Measurements from ENCODE around the gene SRC.

Gene SRC

GRCh38 chr20:37314617-37315016 lies 31.3 kb upstream of the SRC start:
- no peak for TF ChIP-seq CTCF (IDR thresholded peaks at IDR 0.05; ENCODE audit: extremely low read depth, insufficient read depth, missing control alignments)
- in situ Hi-C loops (cut with MboI; ENCODE audit: low pct_unique_long_range_greater_than_20kb, low sequenced_read_pairs, unreplicated experiment) = no loop called here

GRCh38 chr20:37315021-37315451 lies 30.9 kb upstream of the SRC start:
- TF ChIP-seq CTCF (IDR thresholded peaks at IDR 0.05; ENCODE audit: extremely low read depth, insufficient read depth, missing control alignments) = no peak
- in situ Hi-C loops (cut with MboI; ENCODE audit: low pct_unique_long_range_greater_than_20kb, low sequenced_read_pairs, unreplicated experiment) = no loop called here
- DNase-seq (ENCODE audit: low spot score) = no peak

More at GRCh38 chr20:37314617-37315016, 31.3 kb upstream of the SRC start:
- no peak for DNase-seq (ENCODE audit: low spot score)

- in situ Hi-C loops (cut with MboI; ENCODE audit: low pct_unique_long_range_greater_than_20kb, low sequenced_read_pairs, unreplicated experiment) = no loop called here
- TF ChIP-seq CTCF (IDR thresholded peaks at IDR 0.05; ENCODE audit: extremely low read depth, insufficient read depth, missing control alignments) = no peak
- DNase-seq (ENCODE audit: low spot score) = peak; percentile 44
These were observed 30.4 kb upstream of the SRC start for GRCh38 chr20:37315452-37316110.

GRCh38 chr20:37316116-37316774 lies 29.7 kb upstream of the SRC start:
- DNase-seq (ENCODE audit: low spot score) = peak; percentile 74
- no peak for TF ChIP-seq CTCF (IDR thresholded peaks at IDR 0.05; ENCODE audit: extremely low read depth, insufficient read depth, missing control alignments)
- in situ Hi-C loops (cut with MboI; ENCODE audit: low pct_unique_long_range_greater_than_20kb, low sequenced_read_pairs, unreplicated experiment) = no loop called here

- in situ Hi-C loops (cut with MboI; ENCODE audit: low pct_unique_long_range_greater_than_20kb, low sequenced_read_pairs, unreplicated experiment) = no loop called here
- no peak for DNase-seq (ENCODE audit: low spot score)
- TF ChIP-seq CTCF (IDR thresholded peaks at IDR 0.05; ENCODE audit: extremely low read depth, insufficient read depth, missing control alignments) = no peak
These were observed 29.2 kb upstream of the SRC start for GRCh38 chr20:37316775-37317170.

- no peak for DNase-seq (ENCODE audit: low spot score)
- in situ Hi-C loops (cut with MboI; ENCODE audit: low pct_unique_long_range_greater_than_20kb, low sequenced_read_pairs, unreplicated experiment) = no loop called here
- no peak for TF ChIP-seq CTCF (IDR thresholded peaks at IDR 0.05; ENCODE audit: extremely low read depth, insufficient read depth, missing control alignments)
These were observed 28.6 kb upstream of the SRC start for GRCh38 chr20:37317316-37317715.
